ENCODE measurements around the gene CELSR1. TPM values are rescaled to one million over a fixed set of nuclear protein-coding genes. Genes with fewer than 3 reads are reported as not detected.

CELSR1 gene
- total and polyA plus RNA-seq, 2 of the 13 experiments (the other 11 are each of a cell fraction or from before 2014, with no cell fraction given): 0.78 to 1.8 TPM

GRCh38 chr22:46379066-46379930 is 158.1 kb downstream of the CELSR1 start (continued):
- TF ChIP-seq, protein P1, sequence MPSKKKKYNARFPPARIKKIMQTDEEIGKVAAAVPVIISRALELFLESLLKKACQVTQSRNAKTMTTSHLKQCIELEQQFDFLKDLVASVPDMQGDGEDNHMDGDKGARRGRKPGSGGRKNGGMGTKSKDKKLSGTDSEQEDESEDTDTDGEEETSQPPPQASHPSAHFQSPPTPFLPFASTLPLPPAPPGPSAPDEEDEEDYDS (CRISPR knock-in tag; IDR thresholded peaks at IDR 0.05): peak; percentile 62; the same call in 1 of the 2 replicates
- TF ChIP-seq ZFP1 (CRISPR knock-in tag; IDR thresholded peaks at IDR 0.05) (no peak), POLR2G (IDR thresholded peaks at IDR 0.05; ENCODE audit: low read depth, low read length) (peak; percentile 82), TRIM24 (CRISPR knock-in tag; IDR thresholded peaks at IDR 0.05) (no peak), ZNF687 (CRISPR knock-in tag; IDR thresholded peaks at IDR 0.05) (peak; percentile 60), PRMT3 (CRISPR knock-in tag; IDR thresholded peaks at IDR 0.05; ENCODE audit: borderline replicate concordance, low read depth) (no peak), ZNF567 (CRISPR knock-in tag; IDR thresholded peaks at IDR 0.05; ENCODE audit: borderline replicate concordance) (no peak), HNF1A (IDR thresholded peaks at IDR 0.05; ENCODE audit: low read depth) (peak; percentile 90), HNF1A (CRISPR knock-in tag; IDR thresholded peaks at IDR 0.05; ENCODE audit: borderline replicate concordance) (peak; percentile 95), SETDB1 (CRISPR knock-in tag; IDR thresholded peaks at IDR 0.05; ENCODE audit: borderline replicate concordance) (no peak), ZNF263 (CRISPR knock-in tag; IDR thresholded peaks at IDR 0.05) (peak; percentile 93), HNRNPLL (IDR thresholded peaks at IDR 0.05; ENCODE audit: low read depth, low read length, poor library complexity, severe bottlenecking) (no peak), ERF (CRISPR knock-in tag; IDR thresholded peaks at IDR 0.05) (peak; percentile 2; the same call in 1 of the 2 replicates), MTA1 (CRISPR knock-in tag; IDR thresholded peaks at IDR 0.05; ENCODE audit: borderline replicate concordance) (peak; percentile 56; the same call in 1 of the 2 replicates), ATAD3A (CRISPR knock-in tag; IDR thresholded peaks at IDR 0.05) (no peak), HNF4A (CRISPR knock-in tag; IDR thresholded peaks at IDR 0.05) (0 out of 2 replicates have a peak, but pooled peaks have one; percentile 13), BRD4 (CRISPR knock-in tag; IDR thresholded peaks at IDR 0.05) (no peak), ZFP36L1 (CRISPR knock-in tag; IDR thresholded peaks at IDR 0.05) (no peak)
- TF ChIP-seq, protein P2, sequence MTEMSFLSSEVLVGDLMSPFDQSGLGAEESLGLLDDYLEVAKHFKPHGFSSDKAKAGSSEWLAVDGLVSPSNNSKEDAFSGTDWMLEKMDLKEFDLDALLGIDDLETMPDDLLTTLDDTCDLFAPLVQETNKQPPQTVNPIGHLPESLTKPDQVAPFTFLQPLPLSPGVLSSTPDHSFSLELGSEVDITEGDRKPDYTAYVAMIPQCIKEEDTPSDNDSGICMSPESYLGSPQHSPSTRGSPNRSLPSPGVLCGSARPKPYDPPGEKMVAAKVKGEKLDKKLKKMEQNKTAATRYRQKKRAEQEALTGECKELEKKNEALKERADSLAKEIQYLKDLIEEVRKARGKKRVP (CRISPR knock-in tag; IDR thresholded peaks at IDR 0.05): no peak
